Measurements from ENCODE around the gene ARHGEF39.

The ARHGEF39 gene

DNA sequence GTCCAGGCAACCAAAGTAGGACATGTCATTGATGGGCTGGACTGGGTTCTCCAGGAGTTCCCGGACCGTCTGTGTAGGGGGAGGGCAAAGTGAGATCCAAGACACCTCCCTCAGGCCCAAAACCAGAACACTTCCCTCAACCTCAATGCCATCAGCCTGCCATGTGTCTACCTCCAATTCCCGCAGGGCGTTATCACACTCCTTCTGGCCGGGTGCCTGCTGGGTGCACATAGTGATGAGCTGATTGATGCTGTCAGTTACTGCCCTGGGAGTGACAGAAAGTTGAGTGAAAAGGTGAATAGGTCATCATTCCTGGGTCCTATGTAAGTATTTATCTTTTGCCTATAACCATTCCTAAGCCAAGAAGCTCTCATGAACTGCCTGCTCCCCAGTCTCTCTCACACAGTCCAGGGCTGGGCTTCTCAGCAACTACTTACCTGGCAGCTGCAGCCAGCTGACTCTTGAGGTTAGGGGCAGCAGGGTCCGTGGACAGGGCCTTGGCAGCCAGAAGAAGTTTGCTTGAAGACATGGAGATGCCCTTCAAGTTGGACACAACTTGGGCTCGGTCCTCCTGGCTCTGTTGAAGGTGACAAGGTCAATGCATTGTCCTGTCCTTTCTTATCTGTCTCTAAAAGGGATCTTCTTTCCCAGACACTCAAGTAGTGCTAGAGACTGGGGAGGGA lies 46.0 kb upstream of the ARHGEF39 start:
- H3K36me3 ChIP-seq (ENCODE audit: control insufficient read depth, insufficient read depth, low read length): peaks cover 38% of the 10 kb centered on the region
- H2BK5ac ChIP-seq (ENCODE audit: low read length): no peak overlapping the region
- H4K5ac ChIP-seq (ENCODE audit: low read length): no peak overlapping the region
- H3K79me1 ChIP-seq (ENCODE audit: low read length): no peaks in the 10 kb centered on the region
- H3K18ac ChIP-seq (ENCODE audit: low read length): no peak overlapping the region
- no peak overlapping the region for H3K56ac ChIP-seq (ENCODE audit: low read length)
- no peaks in the 10 kb centered on the region for H3K79me2 ChIP-seq (ENCODE audit: control insufficient read depth, insufficient read depth, low read length)
- no peak overlapping the region for H3K4me3 ChIP-seq (ENCODE audit: low read length)
- H2BK120ac ChIP-seq (ENCODE audit: low read depth, low read length): no peak overlapping the region
- no peak for DNase-seq
- no peak overlapping the region for H4K8ac ChIP-seq (ENCODE audit: low read depth, low read length)
- no CpG with 5 or more reads among the region's 7 CpGs for WGBS (ENCODE audit: extremely low coverage, insufficient coverage, low lambda C conversion rate)
- no peaks in the 10 kb centered on the region for H3K4me1 ChIP-seq (ENCODE audit: control insufficient read depth, low read depth, low read length)
- no peak overlapping the region for H3K4ac ChIP-seq (ENCODE audit: low read depth, low read length)
- no peak overlapping the region for H3K9ac ChIP-seq (ENCODE audit: low read length)
- no peak overlapping the region for H3K23ac ChIP-seq (ENCODE audit: low read length)
- H2AK5ac ChIP-seq (ENCODE audit: low read length): no peak overlapping the region
- no peak overlapping the region for H3K4me2 ChIP-seq (ENCODE audit: low read length)
- no peaks in the 10 kb centered on the region for H3K27me3 ChIP-seq (ENCODE audit: insufficient read depth, low read length, poor library complexity)
- H3K27ac ChIP-seq (ENCODE audit: low read depth, low read length): no peak overlapping the region
- H2BK15ac ChIP-seq (replicated peaks; ENCODE audit: low read depth): no peak overlapping the region

- Histone ChIP-seq H3K23ac (ENCODE audit: low read length) (no peak overlapping the region), H3K18ac (ENCODE audit: low read length) (no peak overlapping the region), H3K9ac (ENCODE audit: low read length) (no peak overlapping the region), H3K36me3 (ENCODE audit: control insufficient read depth, insufficient read depth, low read length) (peaks cover 45% of the 10 kb centered on the region), H3K4me2 (ENCODE audit: low read length) (no peak overlapping the region), H3K27ac (ENCODE audit: low read depth, low read length) (no peak overlapping the region), H3K4ac (ENCODE audit: low read depth, low read length) (no peak overlapping the region), H2BK15ac (replicated peaks; ENCODE audit: low read depth) (no peak overlapping the region), H4K8ac (ENCODE audit: low read depth, low read length) (no peak overlapping the region), H3K56ac (ENCODE audit: low read length) (no peak overlapping the region), H3K4me3 (ENCODE audit: low read length) (no peak overlapping the region), H3K27me3 (ENCODE audit: insufficient read depth, low read length, poor library complexity) (no peaks in the 10 kb centered on the region), H3K4me1 (ENCODE audit: control insufficient read depth, low read depth, low read length) (no peaks in the 10 kb centered on the region), H4K5ac (ENCODE audit: low read length) (no peak overlapping the region), H2AK5ac (ENCODE audit: low read length) (no peak overlapping the region), H3K79me2 (ENCODE audit: control insufficient read depth, insufficient read depth, low read length) (no peaks in the 10 kb centered on the region), H2BK5ac (ENCODE audit: low read length) (no peak overlapping the region), H3K79me1 (ENCODE audit: low read length) (no peaks in the 10 kb centered on the region), H2BK120ac (ENCODE audit: low read depth, low read length) (no peak overlapping the region)
- DNase-seq: no peak
- WGBS (ENCODE audit: extremely low coverage, insufficient coverage, low lambda C conversion rate): no CpG with 5 or more reads among the region's 4 CpGs
Measured at GRCh38 chr9:35708146-35708545, 43.2 kb upstream of the ARHGEF39 start.

- no CpG with 5 or more reads among the region's 10 CpGs for WGBS (ENCODE audit: extremely low coverage, insufficient coverage, low lambda C conversion rate)
- Histone ChIP-seq H3K27me3 (ENCODE audit: insufficient read depth, low read length, poor library complexity) (no peaks in the 10 kb centered on the region), H3K18ac (ENCODE audit: low read length) (no peak overlapping the region), H3K79me2 (ENCODE audit: control insufficient read depth, insufficient read depth, low read length) (no peaks in the 10 kb centered on the region), H2BK120ac (ENCODE audit: low read depth, low read length) (no peak overlapping the region), H3K56ac (ENCODE audit: low read length) (no peak overlapping the region), H2BK5ac (ENCODE audit: low read length) (no peak overlapping the region), H3K23ac (ENCODE audit: low read length) (no peak overlapping the region), H2BK15ac (replicated peaks; ENCODE audit: low read depth) (no peak overlapping the region), H3K9ac (ENCODE audit: low read length) (no peak overlapping the region), H3K27ac (ENCODE audit: low read depth, low read length) (no peak overlapping the region), H3K4me1 (ENCODE audit: control insufficient read depth, low read depth, low read length) (no peaks in the 10 kb centered on the region), H3K4me3 (ENCODE audit: low read length) (no peak overlapping the region), H3K4me2 (ENCODE audit: low read length) (no peak overlapping the region), H2AK5ac (ENCODE audit: low read length) (no peak overlapping the region), H4K8ac (ENCODE audit: low read depth, low read length) (no peak overlapping the region), H3K4ac (ENCODE audit: low read depth, low read length) (no peak overlapping the region), H3K36me3 (ENCODE audit: control insufficient read depth, insufficient read depth, low read length) (peaks cover 46% of the 10 kb centered on the region), H4K5ac (ENCODE audit: low read length) (no peak overlapping the region), H3K79me1 (ENCODE audit: low read length) (no peaks in the 10 kb centered on the region)
- no peak for DNase-seq
Measured at GRCh38 chr9:35706951-35707350, 42.0 kb upstream of the ARHGEF39 start.

GRCh38 chr9:35705836-35706430 lies 40.9 kb upstream of the ARHGEF39 start:
- Histone ChIP-seq H3K36me3 (ENCODE audit: control insufficient read depth, insufficient read depth, low read length) (peaks cover 47% of the 10 kb centered on the region), H3K4me1 (ENCODE audit: control insufficient read depth, low read depth, low read length) (no peaks in the 10 kb centered on the region), H3K79me2 (ENCODE audit: control insufficient read depth, insufficient read depth, low read length) (no peaks in the 10 kb centered on the region), H3K4me3 (ENCODE audit: low read length) (no peak overlapping the region), H3K23ac (ENCODE audit: low read length) (no peak overlapping the region), H3K27me3 (ENCODE audit: insufficient read depth, low read length, poor library complexity) (no peaks in the 10 kb centered on the region), H4K5ac (ENCODE audit: low read length) (no peak overlapping the region), H3K56ac (ENCODE audit: low read length) (no peak overlapping the region), H3K79me1 (ENCODE audit: low read length) (no peaks in the 10 kb centered on the region), H3K9ac (ENCODE audit: low read length) (no peak overlapping the region), H2BK120ac (ENCODE audit: low read depth, low read length) (no peak overlapping the region), H2BK15ac (replicated peaks; ENCODE audit: low read depth) (no peak overlapping the region), H3K18ac (ENCODE audit: low read length) (no peak overlapping the region), H3K4me2 (ENCODE audit: low read length) (no peak overlapping the region), H4K8ac (ENCODE audit: low read depth, low read length) (no peak overlapping the region), H3K27ac (ENCODE audit: low read depth, low read length) (no peak overlapping the region), H2BK5ac (ENCODE audit: low read length) (no peak overlapping the region), H2AK5ac (ENCODE audit: low read length) (no peak overlapping the region), H3K4ac (ENCODE audit: low read depth, low read length) (no peak overlapping the region)
- DNase-seq: no peak
- no CpG with 5 or more reads among the region's 7 CpGs for WGBS (ENCODE audit: extremely low coverage, insufficient coverage, low lambda C conversion rate)

DNA sequence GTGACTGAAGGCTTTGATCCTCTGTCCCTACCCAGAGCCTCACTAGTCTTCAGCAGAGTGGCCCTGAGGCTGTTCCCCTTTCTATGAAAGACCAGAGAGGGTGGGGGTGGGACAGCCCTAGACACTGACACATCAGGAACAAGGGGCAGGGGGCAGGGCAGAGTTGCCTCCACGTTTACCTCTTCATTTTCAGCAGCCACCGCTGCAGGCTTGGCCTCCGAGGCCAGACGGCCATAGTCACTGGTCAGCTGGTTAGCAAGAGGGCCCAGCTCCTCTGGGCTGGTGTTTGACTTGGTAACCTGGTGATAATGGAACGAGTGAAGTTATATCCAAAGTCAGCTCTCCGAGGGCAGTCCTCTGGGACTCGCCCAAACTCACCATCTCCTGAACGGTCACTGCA lies 40.4 kb upstream of the ARHGEF39 start:
- Histone ChIP-seq H3K4ac (ENCODE audit: low read depth, low read length) (no peak overlapping the region), H3K23ac (ENCODE audit: low read length) (no peak overlapping the region), H3K4me2 (ENCODE audit: low read length) (no peak overlapping the region), H3K36me3 (ENCODE audit: control insufficient read depth, insufficient read depth, low read length) (peaks cover 47% of the 10 kb centered on the region), H4K8ac (ENCODE audit: low read depth, low read length) (no peak overlapping the region), H3K27ac (ENCODE audit: low read depth, low read length) (no peak overlapping the region), H2BK15ac (replicated peaks; ENCODE audit: low read depth) (no peak overlapping the region), H3K4me1 (ENCODE audit: control insufficient read depth, low read depth, low read length) (no peaks in the 10 kb centered on the region), H3K18ac (ENCODE audit: low read length) (no peak overlapping the region), H3K27me3 (ENCODE audit: insufficient read depth, low read length, poor library complexity) (no peaks in the 10 kb centered on the region), H3K79me2 (ENCODE audit: control insufficient read depth, insufficient read depth, low read length) (no peaks in the 10 kb centered on the region), H4K5ac (ENCODE audit: low read length) (no peak overlapping the region), H3K9ac (ENCODE audit: low read length) (no peak overlapping the region), H2BK120ac (ENCODE audit: low read depth, low read length) (no peak overlapping the region), H3K79me1 (ENCODE audit: low read length) (no peaks in the 10 kb centered on the region), H2BK5ac (ENCODE audit: low read length) (no peak overlapping the region), H3K56ac (ENCODE audit: low read length) (no peak overlapping the region), H2AK5ac (ENCODE audit: low read length) (no peak overlapping the region), H3K4me3 (ENCODE audit: low read length) (no peak overlapping the region)
- no peak for DNase-seq
- WGBS (ENCODE audit: extremely low coverage, insufficient coverage, low lambda C conversion rate): no CpG with 5 or more reads among the region's 8 CpGs
